HG02981 (cell line): Measurements from ENCODE around the gene FCHSD2.

Experiments used
- ATAC-seq: cut with Tn5 transposase; IDR thresholded peaks from one replicate; pipeline ENCODE4 v1.9.1; 2021; ENCODE audit warnings: mild to moderate bottlenecking, moderate library complexity; ENCODE audit not compliant: unreplicated experiment

FCHSD2 gene

DNA sequence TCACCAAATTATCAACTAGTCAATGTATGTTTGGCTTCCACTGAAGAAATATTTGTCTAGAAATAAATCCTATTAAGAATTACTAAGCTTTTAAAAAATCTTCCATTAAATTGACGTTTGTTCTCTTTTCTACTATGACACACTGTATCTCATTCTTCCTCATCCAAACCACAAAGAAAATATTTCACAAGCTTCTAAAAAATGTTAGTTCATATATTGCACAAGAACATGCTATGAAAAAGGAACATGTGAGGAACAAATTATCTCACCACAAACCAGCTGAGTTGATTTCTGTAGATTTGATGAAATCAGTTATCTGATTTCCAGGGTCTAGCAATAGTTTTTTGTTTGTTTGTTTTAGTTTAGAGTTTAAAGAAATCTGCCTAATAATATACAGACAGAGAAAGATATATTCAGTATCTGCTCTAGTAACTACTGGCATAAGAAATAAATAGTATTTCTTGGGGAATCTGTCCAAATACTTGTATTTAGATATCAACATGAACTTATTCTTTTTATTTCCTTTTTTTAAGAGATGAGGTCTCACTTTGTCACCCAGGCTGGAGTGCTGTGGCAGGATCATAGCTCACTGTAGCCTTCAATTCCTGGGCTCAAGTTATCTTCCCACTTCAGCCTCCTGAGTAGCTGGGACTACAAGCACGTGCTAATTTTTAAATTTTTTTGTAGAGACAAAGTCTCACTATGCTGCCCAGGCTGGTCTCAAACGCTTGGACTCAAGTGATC is 166.2 kb downstream of the FCHSD2 start:
- ATAC-seq, result no peak

DNA sequence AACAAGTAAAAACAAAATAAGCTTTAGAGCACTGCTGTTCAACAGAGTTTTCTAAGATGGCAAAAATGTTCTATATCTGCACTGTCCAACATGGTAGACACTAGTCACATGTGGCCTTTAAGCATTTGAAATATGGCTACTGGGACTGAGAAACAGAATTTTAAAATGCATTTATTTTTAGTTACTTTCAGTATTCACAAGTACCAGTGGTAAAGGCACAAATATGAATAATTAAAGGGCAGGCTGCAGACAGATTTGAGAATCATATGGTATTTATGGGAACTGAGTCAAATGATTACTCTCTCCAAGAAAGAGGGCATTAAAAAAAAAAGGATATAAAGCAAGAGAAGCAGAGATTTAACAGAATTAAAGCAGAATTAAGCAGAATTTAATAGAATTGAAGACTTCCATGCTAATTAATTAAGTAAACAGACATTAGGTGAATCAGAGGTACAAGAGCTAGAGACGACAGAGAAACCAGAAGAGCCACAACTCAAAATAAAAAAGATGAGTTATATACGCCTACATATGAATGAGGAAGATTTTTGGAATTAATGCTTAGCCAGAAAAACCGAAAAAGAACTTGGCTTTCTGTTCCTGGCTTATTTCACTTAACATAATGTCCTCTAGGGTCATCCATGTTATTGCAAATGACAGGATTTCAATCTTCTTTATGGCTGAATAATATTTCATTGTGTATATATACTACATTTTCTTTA is 167.5 kb downstream of the FCHSD2 start:
- no peak for ATAC-seq

DNA sequence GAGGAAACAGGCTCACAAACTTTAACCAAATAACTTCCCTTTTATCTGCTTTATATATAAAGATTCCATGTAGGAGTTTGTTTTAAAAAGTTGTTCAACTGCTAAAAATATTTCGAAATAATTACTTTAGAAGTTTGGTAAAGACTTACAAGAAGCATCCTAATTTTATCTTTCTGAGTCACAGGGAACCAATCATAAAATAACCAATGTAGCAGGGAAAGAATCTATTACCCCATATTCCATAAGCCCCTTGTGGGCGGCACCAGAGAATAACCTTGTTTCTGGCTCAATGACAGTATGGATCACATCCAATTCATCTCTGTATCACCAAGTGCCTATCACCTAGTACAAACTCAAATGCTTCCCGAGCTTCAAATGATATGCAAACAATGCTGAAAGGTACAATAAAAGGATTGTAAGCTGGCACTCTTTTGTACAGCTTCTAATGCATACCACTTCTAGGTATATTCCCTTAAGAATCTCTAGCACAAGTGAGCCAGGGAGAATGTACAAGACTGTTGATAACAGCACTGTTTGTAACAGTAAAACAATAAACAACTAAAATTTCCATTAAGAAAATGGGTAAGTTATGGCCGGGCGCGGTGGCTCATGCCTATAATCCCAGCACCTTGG is 169.5 kb downstream of the FCHSD2 start:
- ATAC-seq, result no peak

DNA sequence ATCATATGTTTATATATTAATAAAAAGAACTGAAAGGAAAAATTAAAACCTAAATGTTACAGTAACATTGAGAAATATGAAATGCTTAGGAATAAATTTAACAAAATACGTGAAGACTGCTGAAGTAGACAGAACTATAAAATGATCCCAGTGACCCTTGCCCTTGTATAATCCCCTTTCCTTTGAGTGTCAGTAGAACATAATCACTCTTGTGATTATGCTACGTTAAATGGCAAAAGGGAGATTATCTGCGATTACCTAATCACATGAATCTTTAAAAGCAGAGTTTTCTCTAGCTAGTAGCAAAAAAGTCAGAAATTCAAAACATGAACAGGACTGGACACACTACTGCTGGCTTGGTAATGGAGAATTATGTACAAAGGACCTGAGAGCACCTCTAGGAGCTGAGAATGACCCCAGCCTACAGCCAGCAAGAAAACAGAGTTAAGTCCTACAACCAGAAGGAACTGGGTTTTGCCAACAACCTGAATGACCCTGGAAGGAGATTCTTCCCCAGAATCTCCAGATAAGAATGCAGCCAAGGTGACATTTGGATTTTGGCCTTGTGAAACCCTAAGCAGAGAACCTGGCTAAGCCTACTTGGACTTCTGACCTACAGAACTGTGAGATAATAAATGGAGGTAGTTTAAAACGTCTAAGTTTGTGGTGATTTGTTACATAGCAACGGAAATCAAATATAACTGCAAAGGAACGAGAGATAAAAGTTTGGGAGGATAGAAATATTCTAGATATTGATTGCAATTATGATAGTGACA is 170.7 kb downstream of the FCHSD2 start:
- ATAC-seq, result no peak

DNA sequence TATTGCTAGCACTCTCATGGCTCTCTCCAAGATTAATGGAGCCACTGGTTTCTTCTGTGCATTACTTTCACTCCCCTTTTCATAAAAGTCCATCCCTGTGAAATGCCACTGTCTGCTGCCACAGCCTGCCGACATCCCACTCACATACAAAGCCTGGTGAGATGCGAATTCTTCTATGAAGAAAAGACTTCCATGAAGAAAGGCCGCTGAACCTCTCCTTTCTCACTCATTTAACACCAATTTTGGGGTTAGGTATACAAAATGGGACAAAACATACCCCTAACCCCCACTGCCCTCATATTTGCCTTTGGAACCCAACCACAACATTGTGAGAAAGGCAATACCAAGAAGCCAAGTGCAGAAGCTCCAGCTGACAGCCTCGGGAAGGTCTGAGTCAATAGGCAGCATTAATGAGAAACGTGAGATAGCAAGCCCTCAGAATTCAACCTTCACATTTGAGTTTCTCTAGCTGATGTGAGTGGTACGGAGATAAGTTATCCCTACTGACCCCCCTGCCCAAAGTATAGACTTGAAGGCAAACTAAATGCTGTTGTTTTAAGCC is 171.5 kb downstream of the FCHSD2 start:
- ATAC-seq, result no peak

DNA sequence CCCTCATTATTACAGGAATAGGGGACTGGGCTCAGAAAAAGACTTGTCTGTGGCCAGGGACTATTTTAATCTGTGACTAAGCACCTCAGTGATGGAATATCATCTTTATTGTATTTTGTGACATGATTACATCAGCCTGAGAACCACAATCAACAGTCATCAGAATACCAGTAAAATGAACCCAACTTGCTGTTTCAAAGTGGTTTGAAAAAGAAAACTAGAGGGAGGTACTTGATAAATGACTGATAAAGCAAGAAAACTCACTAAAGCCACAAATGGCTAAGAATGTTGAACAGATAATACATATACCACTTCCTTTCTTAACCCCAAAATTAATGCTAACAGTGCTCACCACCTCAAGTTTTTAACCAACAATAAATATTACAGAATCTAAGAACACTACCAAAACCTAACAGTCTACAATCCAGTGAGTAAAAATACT is 172.2 kb downstream of the FCHSD2 start:
- peak; percentile 84 for ATAC-seq

DNA sequence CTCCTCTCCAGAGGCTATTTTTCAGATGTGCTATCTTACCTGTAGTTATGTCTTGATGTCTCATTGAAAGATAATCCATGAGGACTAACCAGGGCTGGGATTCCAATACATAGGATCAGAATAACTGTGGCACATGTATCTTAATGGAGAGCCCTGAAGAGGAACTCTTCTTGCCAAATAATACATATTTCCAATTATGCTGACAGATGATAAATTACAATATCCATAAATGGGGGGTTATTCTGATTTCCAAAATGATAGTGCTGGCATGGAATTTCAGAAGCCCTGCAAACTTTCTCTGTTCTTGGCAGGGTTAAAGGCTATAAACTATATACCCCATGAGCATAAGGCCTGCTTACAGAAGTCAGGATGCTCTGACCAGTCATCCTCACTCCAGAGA is 173.7 kb downstream of the FCHSD2 start:
- no peak for ATAC-seq

DNA sequence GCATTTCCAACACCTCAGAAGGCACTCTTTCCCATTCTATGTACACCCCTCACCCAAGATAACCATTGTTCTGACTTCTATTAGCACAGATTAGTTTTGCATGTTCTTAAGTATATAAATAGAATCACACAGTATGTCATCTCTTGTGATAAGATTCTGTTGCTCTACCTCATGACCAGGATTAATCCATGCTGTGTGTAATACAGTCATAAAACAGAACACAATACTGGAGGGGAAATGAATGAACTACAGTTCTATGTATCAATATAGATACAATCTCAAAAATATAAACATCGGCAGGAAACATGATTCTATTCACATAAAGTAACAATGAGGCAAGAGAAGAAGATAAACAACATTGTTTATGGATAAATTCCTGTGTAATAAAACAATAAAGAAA is 176.4 kb downstream of the FCHSD2 start:
- ATAC-seq, result no peak

DNA sequence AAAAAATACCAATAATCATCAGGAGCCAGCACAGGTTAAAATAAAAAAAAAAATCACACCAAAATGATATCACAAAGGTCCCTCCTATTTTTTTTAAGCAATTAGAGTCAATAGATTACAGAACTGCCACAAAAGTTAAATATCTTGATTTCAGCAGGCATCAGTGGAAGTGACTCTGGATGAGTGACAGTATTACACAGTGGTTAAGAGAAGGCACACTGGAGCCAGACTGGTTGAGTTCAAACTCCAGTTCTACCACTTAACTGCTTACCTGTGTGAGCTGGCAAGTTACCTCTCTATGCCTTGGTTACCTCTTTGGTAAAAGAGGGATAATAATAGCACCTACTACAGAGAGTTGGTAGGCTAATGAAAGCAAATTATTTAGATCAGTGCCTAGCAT is 179.4 kb downstream of the FCHSD2 start:
- no peak for ATAC-seq

DNA sequence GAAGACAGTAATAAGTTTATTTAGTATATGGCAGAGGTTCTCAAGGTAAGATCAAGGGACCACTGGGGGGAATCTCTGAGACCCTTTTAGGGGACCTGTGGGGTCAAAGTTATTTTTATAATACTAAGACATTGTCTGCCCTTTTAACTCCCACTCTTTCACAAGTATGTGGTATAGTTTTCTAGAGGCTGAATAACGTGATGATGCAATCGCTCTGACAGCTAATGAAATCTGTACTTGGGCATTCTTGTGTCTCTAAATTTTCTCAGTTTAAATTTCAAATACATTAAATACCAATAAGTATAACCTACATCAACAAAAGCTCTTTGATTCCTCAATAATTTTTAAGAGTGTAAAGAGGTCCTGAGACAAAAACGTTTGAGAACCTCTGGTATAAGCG is 180.0 kb downstream of the FCHSD2 start:
- ATAC-seq, result no peak

DNA sequence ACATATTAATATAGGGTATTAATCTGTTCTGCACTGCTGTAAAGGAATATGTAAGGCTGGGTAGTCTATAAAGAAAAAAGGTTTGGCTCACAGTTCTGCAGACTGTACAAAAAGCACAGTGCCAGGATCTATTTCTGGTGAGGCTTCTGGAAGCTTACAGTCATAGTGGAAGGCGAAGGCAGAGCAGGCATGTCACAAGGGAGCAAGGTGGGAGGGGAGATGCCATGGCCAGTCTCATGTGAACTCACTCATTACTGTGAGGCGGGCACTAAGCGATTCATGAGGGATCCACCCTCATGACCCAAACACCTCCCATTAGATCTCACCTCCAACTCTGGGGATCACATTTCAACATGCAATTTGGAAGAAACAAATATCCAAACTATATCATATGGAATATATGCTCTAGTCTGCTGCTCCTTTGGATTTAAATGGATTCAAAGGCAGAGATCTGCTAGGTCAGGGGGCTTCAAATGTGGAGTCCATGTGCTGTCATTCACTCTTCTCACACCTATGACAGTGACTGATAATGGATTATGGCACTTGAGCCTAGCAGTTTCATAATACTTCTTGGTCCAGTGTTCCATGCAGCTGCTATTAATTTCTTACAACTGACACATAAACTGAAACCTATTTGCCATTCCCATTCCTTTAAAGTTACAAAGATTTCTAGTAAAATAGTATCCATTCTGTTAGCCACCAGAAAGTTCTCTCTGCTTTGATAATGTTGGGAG is 182.0 kb downstream of the FCHSD2 start:
- ATAC-seq, result no peak

DNA sequence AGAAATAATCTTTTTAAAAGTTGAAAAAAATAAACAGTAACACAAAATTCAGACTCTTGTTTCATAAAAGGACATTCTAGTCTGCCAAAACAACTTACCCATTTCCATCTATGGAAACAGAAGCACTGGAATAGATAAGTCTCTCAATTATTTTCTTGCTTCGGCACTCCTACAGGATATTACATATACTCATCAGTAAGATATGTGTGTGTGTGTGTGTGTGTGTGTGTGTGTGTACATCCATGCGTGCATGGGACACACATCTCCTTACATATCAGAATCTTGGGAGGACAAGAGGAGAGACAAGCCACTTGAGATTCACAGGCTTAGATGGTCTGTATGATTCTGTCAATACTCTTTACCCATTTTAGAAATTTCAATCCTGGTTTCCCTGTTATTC is 183.3 kb downstream of the FCHSD2 start:
- ATAC-seq, result no peak

DNA sequence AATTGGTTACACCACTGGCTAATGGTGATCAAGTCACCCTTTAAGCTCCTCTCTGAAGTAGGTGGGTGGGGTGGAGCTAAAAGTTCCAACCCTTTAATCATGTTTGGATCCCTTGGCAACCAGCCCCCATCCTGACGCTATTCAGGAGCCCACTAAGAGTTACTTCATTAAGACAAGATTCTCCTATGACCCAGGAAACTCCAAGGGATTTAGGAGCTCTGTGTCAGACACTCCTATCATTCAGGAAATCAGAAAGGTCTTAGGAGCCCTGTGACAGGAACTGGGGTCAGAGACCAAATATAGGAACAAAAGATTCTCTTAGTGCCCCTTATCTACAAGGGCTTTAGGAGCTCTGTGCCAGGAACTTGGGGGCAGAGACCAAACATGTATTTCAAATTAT is 186.7 kb downstream of the FCHSD2 start:
- no peak for ATAC-seq

DNA sequence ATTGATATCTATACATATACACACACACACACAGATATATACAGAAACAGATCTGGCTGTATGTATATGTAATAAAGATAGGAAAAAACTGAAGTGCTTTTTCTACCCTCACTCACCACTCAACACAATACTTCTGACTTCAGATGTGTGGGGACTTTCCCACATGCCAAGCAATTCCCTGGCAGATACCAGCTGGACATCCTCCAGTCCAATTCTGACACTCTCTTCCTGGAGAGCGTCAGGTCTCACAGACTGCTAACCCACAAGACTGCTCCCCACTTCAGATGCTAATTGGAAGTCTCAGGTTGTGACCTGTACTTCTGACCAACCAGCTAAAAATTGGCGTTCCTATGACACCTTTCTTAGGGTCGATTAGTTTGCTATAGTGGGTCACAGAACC is 187.3 kb downstream of the FCHSD2 start:
- no peak for ATAC-seq

DNA sequence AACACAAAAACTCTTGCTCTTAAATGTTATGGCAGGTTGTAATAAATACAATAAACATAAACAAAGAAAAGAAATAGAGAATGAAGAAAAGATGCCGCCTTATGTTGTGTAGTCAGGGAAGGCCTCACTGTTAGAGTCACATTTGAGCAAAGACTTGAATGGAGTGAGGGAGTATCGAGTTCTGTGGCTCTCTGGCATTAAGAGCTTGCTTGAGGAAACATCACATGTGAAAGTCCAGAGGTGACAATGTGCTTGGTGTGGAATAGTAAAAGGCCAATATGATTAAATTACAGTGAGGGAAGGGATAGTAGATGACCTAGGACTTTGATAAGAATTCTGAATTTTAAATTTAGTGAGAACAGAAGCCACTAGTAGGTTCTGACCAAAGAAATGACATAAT is 188.5 kb downstream of the FCHSD2 start:
- no peak for ATAC-seq

DNA sequence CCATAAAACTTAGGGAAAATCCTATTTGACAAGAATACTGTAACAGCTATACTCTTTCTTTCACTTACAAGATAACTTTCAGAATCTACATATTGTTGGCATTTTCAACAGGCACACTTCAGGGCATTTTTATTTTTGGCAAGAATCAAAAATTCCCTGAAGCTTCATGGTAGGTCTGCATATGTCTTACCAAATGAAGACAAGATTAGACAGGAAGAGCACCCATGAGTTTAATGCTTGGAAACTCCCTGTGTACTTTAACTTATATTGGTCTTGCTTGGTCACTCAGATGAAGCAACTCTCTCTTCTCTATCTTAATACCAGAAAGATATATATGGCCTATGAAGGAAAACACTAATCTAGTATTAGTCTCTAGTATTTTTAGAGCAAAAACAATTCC is 190.2 kb downstream of the FCHSD2 start:
- no peak for ATAC-seq

DNA sequence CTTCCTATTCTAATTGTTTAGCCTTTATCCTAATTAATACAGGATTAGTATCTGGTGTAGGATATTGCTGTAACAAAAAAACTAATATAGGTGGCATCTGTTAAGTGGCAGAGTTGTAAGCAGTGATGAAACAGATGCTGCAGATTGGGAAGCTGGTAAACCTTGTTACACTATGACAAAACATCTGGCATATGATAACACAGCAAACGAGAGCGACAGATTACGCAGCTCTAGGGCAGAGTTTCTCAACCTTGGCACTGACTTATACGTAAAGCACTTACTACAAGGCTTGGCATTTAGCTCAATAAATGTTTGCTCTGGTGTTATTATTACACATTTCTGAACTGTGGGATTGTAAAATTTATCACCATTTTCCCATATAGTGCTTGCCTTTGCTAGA is 190.9 kb downstream of the FCHSD2 start:
- no peak for ATAC-seq

DNA sequence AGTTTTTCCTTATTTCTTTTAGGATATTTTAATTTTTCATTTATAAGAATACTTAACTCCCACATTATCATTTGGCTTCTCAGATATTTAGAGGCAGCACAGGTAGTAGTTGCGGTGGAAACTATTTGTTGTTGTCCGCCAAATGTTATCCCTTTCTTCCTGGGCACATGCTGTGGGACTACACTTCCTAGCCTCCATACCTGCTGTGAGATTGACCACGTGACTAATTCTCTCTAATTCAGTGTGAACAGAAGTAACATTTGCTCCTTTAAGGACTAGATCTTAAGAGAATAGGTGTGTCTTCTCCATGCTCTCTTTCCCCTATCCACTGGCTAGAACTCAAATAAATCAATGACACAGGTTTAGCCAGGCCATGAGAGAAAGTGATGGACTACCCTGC is 191.4 kb downstream of the FCHSD2 start:
- ATAC-seq, result no peak

DNA sequence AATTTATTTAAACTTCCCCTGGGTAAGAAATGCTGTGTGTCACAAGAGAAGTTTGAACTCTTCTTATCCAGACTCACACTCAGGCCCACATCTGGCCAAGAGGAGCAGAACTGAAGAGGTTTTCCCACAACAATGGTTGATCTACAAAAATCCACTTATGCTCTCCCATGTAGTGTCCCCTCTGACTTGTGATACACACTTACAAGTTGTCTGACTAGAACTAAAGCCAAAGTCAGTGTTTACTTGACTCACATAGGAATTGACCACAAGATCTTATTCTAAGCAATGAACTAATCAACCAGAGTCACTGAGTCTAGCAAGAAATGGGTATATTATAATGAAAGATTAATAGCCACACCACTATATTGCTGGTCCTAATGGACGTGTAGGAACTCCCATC is 194.9 kb downstream of the FCHSD2 start:
- no peak for ATAC-seq

DNA sequence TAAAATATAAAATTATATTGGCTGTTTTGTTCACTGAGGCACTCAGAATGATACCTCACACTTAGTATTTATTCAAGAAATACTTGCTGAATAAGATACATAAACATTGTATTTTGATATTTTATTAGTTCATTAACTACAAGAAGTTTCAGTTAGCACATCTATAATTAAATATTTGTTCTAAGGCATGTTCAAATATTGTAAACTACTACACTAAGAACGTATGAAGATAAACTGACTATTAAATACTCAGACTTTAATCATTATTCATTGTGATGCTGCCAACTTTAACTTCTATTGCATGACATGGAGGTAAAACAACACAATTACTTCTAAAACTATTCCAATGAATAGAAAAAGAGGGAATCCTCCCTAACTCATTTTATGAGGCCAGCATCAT is 198.5 kb downstream of the FCHSD2 start:
- ATAC-seq, result no peak
